T-helper 22 cell (primary cell): ENCODE results near the gene CPTP.

Experiments used
- DNase-seq: peaks from one replicate; pipeline ENCODE4 v3.0.0-alpha.2; 2020; ENCODE audit warnings: low read depth

The CPTP gene

GRCh38 chr1:1320666-1321448 lies 3.7 kb upstream of the CPTP start:
- no peak for DNase-seq

- DNase-seq: no peak
These were observed 3.1 kb upstream of the CPTP start for GRCh38 chr1:1321477-1321876.

GRCh38 chr1:1322418-1322817 lies 2.2 kb upstream of the CPTP start:
- no peak for DNase-seq

GRCh38 chr1:1322952-1323351 lies 1.6 kb upstream of the CPTP start:
- no peak for DNase-seq

GRCh38 chr1:1324084-1324523 lies 498 bp upstream of the CPTP start:
- no peak for DNase-seq

GRCh38 chr1:1325288-1326074 lies 879 bp downstream of the CPTP start:
- DNase-seq: no peak

- no peak for DNase-seq
These were observed 1.5 kb downstream of the CPTP start for GRCh38 chr1:1326075-1326605.

- no peak for DNase-seq
These were observed 2.7 kb downstream of the CPTP start for GRCh38 chr1:1327291-1327690.

GRCh38 chr1:1328254-1328653 lies 3.7 kb downstream of the CPTP start:
- no peak for DNase-seq

- DNase-seq: no peak
These were observed 5.0 kb downstream of the CPTP start for GRCh38 chr1:1329304-1330210.

- no peak for DNase-seq
These were observed 5.9 kb downstream of the CPTP start for GRCh38 chr1:1330366-1331067.

- DNase-seq: no peak
These were observed 6.7 kb downstream of the CPTP start, which contains the start of gene TAS1R3 for GRCh38 chr1:1331068-1331965. Gene TAS1R3 (plus strand): TSS chr1:1331280. CDS start chr1:1331346, 66 bp downstream.

GRCh38 chr1:1332031-1332755 lies 7.6 kb downstream of the CPTP start:
- DNase-seq: no peak

GRCh38 chr1:1332774-1333480 lies 8.3 kb downstream of the CPTP start:
- no peak for DNase-seq

- DNase-seq: no peak
These were observed 9.1 kb downstream of the CPTP start for GRCh38 chr1:1333551-1334241.

- no peak for DNase-seq
These were observed 10.2 kb downstream of the CPTP start for GRCh38 chr1:1334835-1335234.

GRCh38 chr1:1335283-1335682 lies 10.7 kb downstream of the CPTP start:
- no peak for DNase-seq

- DNase-seq: no peak
These were observed 11.2 kb downstream of the CPTP start for GRCh38 chr1:1335792-1336248.
